K562 (cell line): ENCODE data around the gene SLC37A3. TPM values are rescaled to one million over a fixed set of nuclear protein-coding genes. Genes with fewer than 3 reads are reported as not detected.
"Not testable (repeated sequence)": the region's sequence is repeated elsewhere in the genome, so short reads cannot be mapped to it uniquely, and the experiment has no call there.

Experiments
- ATAC-seq: fragments of 200-7000 bp; cut with Tn5 transposase; 3 replicates; pipeline ENCODE4 v1.9.1; 2020; ENCODE audit warnings: moderate library complexity
- BruUV-seq: library from RNA; stranded (reverse); fragments of 400-500 nt; replicated peaks from 2 replicates; lab custom pipeline; 2021; lab: Mats Ljungman, UMichigan
- CTCF ChIA-PET: fragments of 300-600 bp; formaldehyde crosslinking; extraction: SDS; loops from one replicate; lab custom pipeline; 2021; ENCODE audit warnings: low intra/inter-chr PET ratio; lab: Yijun Ruan, JAX
- POLR2A ChIA-PET: fragments of 300-600, 350-650 bp; sonication (Branson Sonifier 250); formaldehyde crosslinking; extraction: SDS; loops from one replicate; lab custom pipeline; 2021; ENCODE audit warnings: antibody characterized with exemption, inconsistent platforms; lab: Yijun Ruan, JAX
- DNase-seq, 4 experiments: peaks; one replicate each; pipeline versions ENCODE4 v3.0.0 to v3.0.0-alpha.2; 2011 to 2018; ENCODE audit warnings: low spot score in 3 of 4, mixed read lengths in 3 of 4; ENCODE audit errors: extremely low read depth in 1 of 4
- FAIRE-seq: peaks from 2 replicates; lab custom pipeline; 2011; peaks lifted over from hg19 to GRCh38; lab: Jason Lieb, UNC
- H2AFZ ChIP-seq: 2 replicates; pipeline ENCODE4 v1.6.0; 2011; ENCODE audit warnings: low read depth, low read length, control low read depth, inconsistent platforms
- H3K27ac ChIP-seq: fragments of 200-600 bp; 3 replicates; pipeline ENCODE4 v1.8.0; 2011; ENCODE audit warnings: low read depth, mild to moderate bottlenecking, control low read depth, inconsistent platforms, low read length, moderate library complexity, mixed read lengths; ENCODE audit errors: extremely low read depth
- H3K27me3 ChIP-seq, 2 experiments: fragments of 300-600 bp in 1 of 2; 2 replicates in 1 of 2; 3 replicates in 1 of 2; pipeline versions ENCODE4 v1.6.0 to v1.8.0; 2011; ENCODE audit warnings: inconsistent platforms in 2 of 2, low read length in 2 of 2, mild to moderate bottlenecking in 1 of 2, mixed read lengths in 1 of 2, moderate library complexity in 1 of 2; ENCODE audit not compliant: control insufficient read depth in 2 of 2, insufficient read depth in 2 of 2
- H3K36me3 ChIP-seq: fragments of 300-600 bp; 3 replicates; pipeline ENCODE4 v1.8.0; 2011; ENCODE audit warnings: mild to moderate bottlenecking, low read length, inconsistent platforms; ENCODE audit not compliant: control insufficient read depth, insufficient read depth
- H3K4me1 ChIP-seq, 2 experiments: fragments of 200-600 bp in 1 of 2; replicated peaks in 1 of 2; 2 replicates in 1 of 2; 3 replicates in 1 of 2; pipeline versions ENCODE4 v1.5.1 to v1.8.0; 2011; ENCODE audit warnings: inconsistent platforms in 2 of 2, low read length in 2 of 2, mild to moderate bottlenecking in 1 of 2, mixed read lengths in 1 of 2, moderate library complexity in 1 of 2; ENCODE audit not compliant: control insufficient read depth in 2 of 2, insufficient read depth in 2 of 2
- H3K4me2 ChIP-seq: 2 replicates; pipeline ENCODE4 v1.6.1; 2011; ENCODE audit warnings: low read length, control low read depth, inconsistent platforms, mixed read lengths; ENCODE audit not compliant: insufficient read depth
- H3K4me3 ChIP-seq: fragments of 200-600 bp; sonication (generic), shearing (Covaris generic); 2 replicates; pipeline ENCODE4 v1.5.1; 2016; ENCODE audit warnings: control low read depth, inconsistent platforms
- H3K79me2 ChIP-seq: fragments of 200-600 bp; 3 replicates; pipeline ENCODE4 v1.8.0; 2011; ENCODE audit warnings: low read length, inconsistent platforms; ENCODE audit not compliant: control insufficient read depth, insufficient read depth
- H3K9ac ChIP-seq, 2 experiments: 2 replicates each; pipeline versions ENCODE4 v1.6.0 to v1.6.1; 2011; ENCODE audit warnings: low read depth in 2 of 2, low read length in 2 of 2, control low read depth in 1 of 2, inconsistent platforms in 1 of 2, mild to moderate bottlenecking in 1 of 2, mixed read lengths in 1 of 2; ENCODE audit not compliant: insufficient read depth in 1 of 2
- H3K9me1 ChIP-seq: one replicate; pipeline ENCODE4 v1.6.0; 2011; ENCODE audit warnings: inconsistent platforms, mild to moderate bottlenecking, low read length, moderate library complexity; ENCODE audit not compliant: control insufficient read depth, insufficient read depth
- H3K9me3 ChIP-seq: replicated peaks from 2 replicates; pipeline ENCODE4 v1.5.1; 2011; ENCODE audit warnings: low read depth, low read length, inconsistent platforms; ENCODE audit not compliant: control insufficient read depth, insufficient read depth
- H4K20me1 ChIP-seq: replicated peaks from 2 replicates; pipeline ENCODE4 v1.6.1; 2011; ENCODE audit warnings: low read length, inconsistent platforms, mixed read lengths; ENCODE audit not compliant: control insufficient read depth, insufficient read depth
- MCM3 ChIP-seq: fragments of 450-650 bp; IDR thresholded peaks from 2 replicates; pipeline ENCODE4 v1.6.1; 2016
- YY1 ChIP-seq, 3 experiments: IDR thresholded peaks; 2 replicates each; pipeline ENCODE4 v1.6.1; 2011; ENCODE audit warnings: low read length in 2 of 3, mild to moderate bottlenecking in 2 of 3, moderate library complexity in 2 of 3, borderline replicate concordance in 1 of 3, control low read depth in 1 of 3, low read depth in 1 of 3; ENCODE audit not compliant: insufficient read depth in 3 of 3, insufficient replicate concordance in 2 of 3, control insufficient read depth in 1 of 3, insufficient read length in 1 of 3; ENCODE audit errors: extremely low read depth in 1 of 3
- ZNF121 ChIP-seq: sonication (generic); formaldehyde crosslinking; conservative IDR thresholded peaks from 2 replicates; pipeline ENCODE4 v1.8.0; 2022; ENCODE audit warnings: missing genetic modification reagents
- ZNF197 ChIP-seq: fragments of 200-800 bp; sonication (Bioruptor generic); IDR thresholded peaks from 2 replicates; pipeline ENCODE4 v1.6.1; 2016; ENCODE audit warnings: low read depth, missing genetic modification characterization, missing compliant biosample characterization
- WGBS: fragments of 100-300 bp; shearing (Covaris generic); methylation state at CpG from one replicate; pipeline ENCODE4 v1.1.6; 2016; ENCODE audit warnings: low coverage, mixed read lengths; ENCODE audit not compliant: insufficient coverage; ENCODE audit errors: missing lambda C conversion rate; 5-methylcytosine and 5-hydroxymethylcytosine counted together
- in situ Hi-C: fragments of 300-500 bp; cut with MboI; formaldehyde crosslinking; loops from 4 replicates; pipeline ENCODE4 v1.15.0; 2018; ENCODE audit warnings: inconsistent platforms, mixed read lengths
- intact Hi-C: fragments of 100-400 bp; cut with micrococcal nuclease; formaldehyde crosslinking; loops from 2 replicates; pipeline ENCODE4 v1.14.2; 2022
- polyA plus RNA-seq, 8 experiments: library from polyadenylated mRNA; depleted of rRNA in 4 of 8; stranded (reverse) in 5 of 8; unstranded in 3 of 8; fragments of >200 nt; fragmentation: Nextera tagmentation in 2 of 8; fragmentation: Illumina TruSeq in 1 of 8; extraction: Ambion mirVana in 2 of 8; extraction: Trizol in 1 of 8; gene quantifications; 2 replicates each; pipeline versions ENCODE4 v1.2.1 to v1.2.3, GENCODE V29; 2011 to 2014; ENCODE audit warnings: inconsistent platforms in 1 of 8, missing spikeins in 1 of 8
- total RNA-seq, 7 experiments: library from RNA; depleted of rRNA in 6 of 7; stranded (reverse); fragments of >200 nt in 6 of 7; fragmentation: Illumina TruSeq in 2 of 7; extraction: Trizol in 2 of 7; gene quantifications; 2 replicates each; pipeline versions ENCODE4 v1.2.1 to v1.2.3, GENCODE V29; 2011 to 2021; ENCODE audit warnings: low replicate concordance in 1 of 7

SLC37A3 gene
- total and polyA plus RNA-seq, 9 of the 15 experiments (the other 6 are each of a cell fraction or from before 2014, with no cell fraction given) = 11.7 to 59.1 (median 26.8) TPM

DNA sequence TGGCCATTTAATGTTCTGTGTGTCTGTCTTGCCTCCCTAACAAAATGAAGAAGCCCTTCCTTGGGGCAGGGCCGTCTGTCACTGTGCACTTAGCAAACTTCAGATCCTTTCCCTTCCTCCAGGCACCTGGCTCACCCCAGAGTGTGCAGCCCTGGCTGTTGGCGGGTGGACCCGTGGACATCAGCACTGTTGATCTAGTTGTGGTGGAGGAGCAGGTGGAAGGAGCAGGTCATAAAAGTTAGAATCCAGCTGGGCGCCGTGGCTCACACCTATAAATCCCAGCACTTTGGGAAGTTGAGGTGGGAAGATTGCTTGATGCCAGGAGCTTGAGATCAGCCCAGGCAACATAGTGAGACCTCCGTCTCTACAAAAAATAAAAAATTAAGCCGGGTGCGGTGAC is 18.2 kb upstream of the SLC37A3 start:
- Histone ChIP-seq H3K27me3 (peaks cover 26 to 66% of the 10 kb centered on the region in 2 experiments; a peak in 4 of 5 replicates), H3K9ac (no peak overlapping the region), H3K4me3 (no peak overlapping the region), H3K79me2 (no peaks in the 10 kb centered on the region), H3K4me1 (peaks cover 0 to 8% of the 10 kb centered on the region in 2 experiments; a peak in 2 of 5 replicates), H3K36me3 (no peaks in the 10 kb centered on the region), H3K9me3 (no peaks in the 10 kb centered on the region), H3K9me1 (no peaks in the 10 kb centered on the region), H3K27ac (no peak overlapping the region), H3K4me2 (no peak overlapping the region), H2AFZ (no peak overlapping the region), H4K20me1 (0 out of 2 replicates have a peak, but pooled peaks cover 3% of the 10 kb centered on the region)
- DNase-seq (peak in 2 of 4 experiments; percentile 10 to 12), ATAC-seq (peak; percentile 33; the same call in 1 of the 3 replicates), FAIRE-seq (no peak)
- no TSS peak for BruUV-seq
- POLR2A ChIA-PET = interaction anchor here (0.5 to 1.4 kb wide), 5 partner anchors 10 to 175 kb away, joined by 3 to 5 read pairs (median 3); partner anchors contain the start of gene SLC37A3
- in situ Hi-C loops (no loop called here), intact Hi-C loops (no loop called here)
- CTCF ChIA-PET = no interaction called here
- 5% methylated on average over 8 of the region's 8 CpGs for WGBS
- TF ChIP-seq ZNF197 (no peak), MCM3 (0 out of 2 replicates have a peak, but pooled peaks have one; percentile 48), YY1 (IDR thresholded peaks at IDR 0.05; ENCODE audit: borderline replicate concordance in 1 of 3, control insufficient read depth in 1 of 3, extremely low read depth in 1 of 3, insufficient read depth in 3 of 3, insufficient read length in 1 of 3, insufficient replicate concordance in 2 of 3, low read depth in 1 of 3, low read length in 2 of 3) (peak in 1 of 3 experiments; percentile 33)

DNA sequence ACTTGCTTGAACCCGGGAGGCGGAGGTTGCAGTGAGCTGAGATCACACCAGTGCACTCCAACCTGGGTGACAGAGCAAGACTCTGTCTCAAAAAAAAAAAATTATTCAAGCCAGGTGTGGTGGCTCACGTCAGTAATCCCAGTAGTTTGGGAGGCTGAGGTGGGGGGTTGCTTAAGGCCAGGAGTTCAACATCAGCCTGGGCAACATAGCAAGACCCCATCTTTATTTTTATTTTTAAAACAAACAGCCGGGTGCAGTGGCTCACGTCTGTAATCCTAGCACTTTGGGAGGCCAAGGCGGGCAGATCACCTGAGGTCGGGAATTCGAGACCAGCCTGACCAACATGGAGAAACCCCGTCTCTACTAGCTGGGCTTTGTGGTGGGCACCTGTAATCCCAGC is 17.5 kb upstream of the SLC37A3 start:
- FAIRE-seq, in situ Hi-C loops: not testable (repeated sequence)

More for the DNA sequence above, 17.5 kb upstream of the SLC37A3 start:
- DNase-seq, CTCF ChIA-PET, H3K4me2 ChIP-seq, H2AFZ ChIP-seq, H3K9me1 ChIP-seq, H3K4me1 ChIP-seq, H3K36me3 ChIP-seq, BruUV-seq, H3K27ac ChIP-seq, H3K9ac ChIP-seq, H3K9me3 ChIP-seq, H3K4me3 ChIP-seq, intact Hi-C loops, ATAC-seq, H3K79me2 ChIP-seq, H4K20me1 ChIP-seq: not testable (repeated sequence)
- 9% methylated on average over 9 of the region's 9 CpGs for WGBS
- peak; percentile 68 for TF ChIP-seq ZNF121 (CRISPR knock-in tag)
- H3K27me3 ChIP-seq = peaks cover 26 to 62% of the 10 kb centered on the region in 2 experiments; a peak in 4 of 5 replicates
- POLR2A ChIA-PET = interaction anchor here (1.0 to 1.2 kb wide), 3 partner anchors 12 to 18 kb away, joined by 3 to 4 read pairs (median 3); partner anchors contain the start of genes RAB19 and SLC37A3
